Esophagus muscularis mucosa (tissue), 4 donors: Measurements from ENCODE around the gene KRT75. TPM values are rescaled to one million over a fixed set of nuclear protein-coding genes. Genes with fewer than 3 reads are reported as not detected.

Source experiments
- DNase-seq: peaks from one replicate; pipeline ENCODE4 v3.0.0-alpha.2; 2017; ENCODE audit errors: extremely low spot score
- H3K27ac ChIP-seq, 4 donors: fragments of 200-600 bp; sonication (generic); replicated peaks in 1 of 4; 1 replicate in 3 of 4; 2 replicates in 1 of 4; pipeline ENCODE4 v1.5.1; 2016 to 2019; ENCODE audit warnings: mild to moderate bottlenecking in 1 of 4
- H3K27me3 ChIP-seq, 4 donors: fragments of 200-600 bp; sonication (generic); one replicate each; pipeline versions ENCODE4 v1.5.1 to v1.6.0; 2016 to 2019
- H3K36me3 ChIP-seq, 4 donors: fragments of 200-600 bp; sonication (generic); one replicate each; pipeline ENCODE4 v1.5.1; 2016 to 2019
- H3K4me1 ChIP-seq, 4 donors: fragments of 200-600 bp; sonication (generic); one replicate each; pipeline ENCODE4 v1.5.1; 2016 to 2019
- H3K4me3 ChIP-seq, 4 donors: fragments of 200-600 bp; sonication (generic); 1 replicate in 2 of 4; 2 replicates in 2 of 4; pipeline ENCODE4 v1.5.1; 2016 to 2019; ENCODE audit warnings: mild to moderate bottlenecking in 4 of 4, moderate library complexity in 1 of 4
- H3K9me3 ChIP-seq, 4 donors: fragments of 200-600 bp; sonication (generic); 1 replicate in 3 of 4; 2 replicates in 1 of 4; pipeline ENCODE4 v1.5.1; 2016 to 2019
- EP300 ChIP-seq: sonication (generic); formaldehyde crosslinking; IDR thresholded peaks from one replicate; pipeline ENCODE4 v1.6.1; 2017; ENCODE audit warnings: antibody characterized with exemption
- POLR2A ChIP-seq: fragments of 450-650 bp; IDR thresholded peaks from one replicate; pipeline ENCODE4 v1.6.1; 2017; ENCODE audit warnings: antibody characterized with exemption, moderate library complexity, mild to moderate bottlenecking, low read depth
- POLR2AphosphoS5 ChIP-seq, 2 donors: sonication (generic); formaldehyde crosslinking; IDR thresholded peaks; one replicate each; pipeline ENCODE4 v1.6.1; 2017; ENCODE audit warnings: antibody characterized with exemption in 2 of 2
- WGBS: methylation state at CpG from one replicate; pipeline ENCODE4 v1.1.5; 2018; 5-methylcytosine and 5-hydroxymethylcytosine counted together
- intact Hi-C: fragments of 100-400 bp; cut with DNase I; formaldehyde crosslinking; loops from one replicate; pipeline ENCODE4 v1.15.1; 2023
- total RNA-seq, 4 donors: library from RNA; depleted of rRNA; stranded (reverse); fragments of >200 nt; gene quantifications; one replicate each; pipeline versions ENCODE4 v1.1.0 to v1.2.1, GENCODE V29; 2016
- TF ChIP-seq, protein P1 (sequence below), 3 experiments: fragments of 200-600 bp in 2 of 3; fragments of 450-650 bp in 1 of 3; sonication (generic) in 2 of 3; IDR thresholded peaks; one replicate each; pipeline ENCODE4 v1.5.1; 2017 to 2019; ENCODE audit warnings: antibody characterized with exemption in 3 of 3, mild to moderate bottlenecking in 2 of 3, moderate library complexity in 1 of 3

Gene KRT75
- total RNA-seq, 4 donors from 2014 or later: not detected

DNA sequence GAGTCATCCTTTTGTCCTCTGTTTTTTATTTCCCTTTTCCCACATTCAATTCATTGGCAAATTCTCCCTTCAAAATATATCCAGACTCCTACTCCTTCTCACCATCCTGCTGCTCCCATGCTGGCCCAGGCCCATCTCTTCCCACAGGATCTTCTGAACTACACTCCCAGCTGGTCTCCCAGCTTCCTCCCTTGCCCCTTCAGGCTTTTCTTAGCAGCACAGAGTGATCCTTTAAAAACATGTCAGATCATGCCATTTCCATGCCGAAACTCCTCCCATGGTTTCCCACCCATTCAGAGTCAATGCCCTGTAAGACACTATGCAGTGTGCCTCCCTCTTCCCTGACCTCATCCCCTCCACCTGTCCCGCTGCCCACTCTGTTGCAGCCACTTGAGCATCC is 46.3 kb downstream of the KRT75 start:
- 93% methylated on average over 2 of the region's 2 CpGs for WGBS
- Histone ChIP-seq H3K27ac (no peak overlapping the region), H3K9me3 (no peaks in the 10 kb centered on the region), H3K27me3 (peaks cover 0 to 14% (median 2%) of the 10 kb centered on the region in 4 donors), H3K4me3 (no peak overlapping the region), H3K36me3 (no peaks in the 10 kb centered on the region), H3K4me1 (peaks cover 2 to 12% (median 9%) of the 10 kb centered on the region in 4 donors)
- intact Hi-C loops: no loop called here
- TF ChIP-seq EP300 (no peak), POLR2A (no peak), POLR2AphosphoS5 (IDR thresholded peaks at IDR 0.05) (no peak)
- TF ChIP-seq, protein P1, sequence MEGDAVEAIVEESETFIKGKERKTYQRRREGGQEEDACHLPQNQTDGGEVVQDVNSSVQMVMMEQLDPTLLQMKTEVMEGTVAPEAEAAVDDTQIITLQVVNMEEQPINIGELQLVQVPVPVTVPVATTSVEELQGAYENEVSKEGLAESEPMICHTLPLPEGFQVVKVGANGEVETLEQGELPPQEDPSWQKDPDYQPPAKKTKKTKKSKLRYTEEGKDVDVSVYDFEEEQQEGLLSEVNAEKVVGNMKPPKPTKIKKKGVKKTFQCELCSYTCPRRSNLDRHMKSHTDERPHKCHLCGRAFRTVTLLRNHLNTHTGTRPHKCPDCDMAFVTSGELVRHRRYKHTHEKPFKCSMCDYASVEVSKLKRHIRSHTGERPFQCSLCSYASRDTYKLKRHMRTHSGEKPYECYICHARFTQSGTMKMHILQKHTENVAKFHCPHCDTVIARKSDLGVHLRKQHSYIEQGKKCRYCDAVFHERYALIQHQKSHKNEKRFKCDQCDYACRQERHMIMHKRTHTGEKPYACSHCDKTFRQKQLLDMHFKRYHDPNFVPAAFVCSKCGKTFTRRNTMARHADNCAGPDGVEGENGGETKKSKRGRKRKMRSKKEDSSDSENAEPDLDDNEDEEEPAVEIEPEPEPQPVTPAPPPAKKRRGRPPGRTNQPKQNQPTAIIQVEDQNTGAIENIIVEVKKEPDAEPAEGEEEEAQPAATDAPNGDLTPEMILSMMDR (IDR thresholded peaks at IDR 0.05): no peak
- DNase-seq: no peak

DNA sequence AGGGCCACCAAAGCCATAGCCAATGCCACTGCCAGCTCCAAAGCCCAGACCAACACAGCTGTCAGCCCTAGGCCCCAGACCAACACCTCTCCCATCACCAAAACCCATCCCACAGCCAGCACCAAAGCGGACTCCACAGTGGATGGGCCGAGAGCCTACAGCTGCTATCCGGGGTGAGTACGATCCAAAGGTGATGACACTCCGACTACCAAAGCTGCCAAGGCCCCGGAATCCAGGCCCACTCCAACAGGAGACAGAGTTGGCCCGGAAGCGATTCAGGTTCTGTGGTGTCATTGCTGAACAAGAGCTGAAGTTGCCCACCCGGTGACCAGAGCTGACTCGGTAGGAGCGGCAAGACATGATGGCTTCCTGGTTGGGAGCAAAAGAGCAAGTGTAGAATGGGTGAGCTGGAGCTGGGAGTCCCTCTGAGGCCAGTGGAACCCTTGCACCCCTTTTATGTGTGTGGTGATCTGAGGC is 48.9 kb downstream of the KRT75 start, which contains the start of gene KRT84:
Gene KRT84, minus strand, starts transcription at position 427 of the 477 bp plus-strand sequence. Its CDS starts 67 bp downstream, at position 360.
- Histone ChIP-seq H3K36me3 (no peaks in the 10 kb centered on the region), H3K27ac (no peak within 1 kb of the TSS), H3K4me1 (no peaks in the 10 kb centered on the region), H3K9me3 (no peaks in the 10 kb centered on the region), H3K4me3 (no peak within 1 kb of the TSS), H3K27me3 (peaks cover 0 to 14% (median 2%) of the 10 kb centered on the region in 4 donors)
- no peak for DNase-seq
- TF ChIP-seq, protein P1 (IDR thresholded peaks at IDR 0.05): no peak
- 90% methylated on average over 7 of the region's 11 CpGs for WGBS
- intact Hi-C loops: no loop called here

DNA sequence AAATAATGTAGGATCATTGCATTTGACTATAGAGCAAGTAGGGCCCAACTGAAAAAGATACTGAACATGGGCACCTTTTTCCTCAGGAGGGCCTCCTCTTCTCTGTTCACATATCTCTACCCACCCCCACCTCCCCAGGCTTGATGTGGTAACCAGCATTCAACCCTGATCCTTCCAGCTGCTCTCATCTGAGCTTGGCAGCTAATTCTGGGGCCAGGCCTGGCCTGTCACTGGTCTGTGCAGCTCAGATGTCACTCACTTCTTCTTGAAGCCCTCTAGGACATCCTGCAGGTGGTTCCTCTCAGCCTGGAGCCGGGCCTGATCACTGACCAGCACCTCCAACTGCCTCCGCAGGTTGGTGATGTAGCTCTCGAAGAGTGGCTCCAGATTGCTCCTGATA is 50.8 kb downstream of the KRT75 start:
- no peak overlapping the region for H3K4me3 ChIP-seq
- H3K36me3 ChIP-seq: no peaks in the 10 kb centered on the region
- intact Hi-C loops: no loop called here
- H3K4me1 ChIP-seq: no peaks in the 10 kb centered on the region
- TF ChIP-seq EP300 (no peak), POLR2AphosphoS5 (IDR thresholded peaks at IDR 0.05) (no peak), POLR2A (no peak)
- TF ChIP-seq, protein P1 (IDR thresholded peaks at IDR 0.05): no peak
- DNase-seq: no peak
- WGBS: 93% methylated on average over 3 of the region's 3 CpGs
- no peaks in the 10 kb centered on the region for H3K9me3 ChIP-seq
- H3K27ac ChIP-seq: no peak overlapping the region
- peaks cover 0 to 2% (median 0%) of the 10 kb centered on the region in 4 donors for H3K27me3 ChIP-seq

DNA sequence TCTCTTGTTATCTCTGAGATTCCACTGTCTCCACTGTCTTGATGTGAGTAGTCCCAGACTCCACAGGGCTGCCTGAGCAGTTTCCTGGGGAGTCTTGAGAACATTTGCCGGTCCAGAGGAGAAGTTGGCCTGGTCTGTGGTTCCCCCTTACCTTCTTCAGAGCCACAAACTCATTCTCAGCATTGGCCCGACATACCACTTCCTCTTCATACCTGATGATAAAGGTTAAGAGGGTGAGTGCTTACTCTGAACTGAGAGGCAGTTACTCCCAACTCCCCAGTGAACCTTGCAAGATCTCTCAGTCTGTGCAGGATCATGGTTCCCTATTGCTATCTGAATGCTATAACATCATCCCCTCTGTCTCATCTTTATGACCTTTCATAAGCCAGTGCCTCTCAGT is 51.3 kb downstream of the KRT75 start:
- Histone ChIP-seq H3K4me1 (no peaks in the 10 kb centered on the region), H3K27ac (no peak overlapping the region), H3K27me3 (peaks cover 0 to 4% (median 0%) of the 10 kb centered on the region in 4 donors), H3K9me3 (no peaks in the 10 kb centered on the region), H3K36me3 (no peaks in the 10 kb centered on the region), H3K4me3 (no peak overlapping the region)
- no peak for DNase-seq
- TF ChIP-seq POLR2AphosphoS5 (IDR thresholded peaks at IDR 0.05) (no peak), EP300 (no peak), POLR2A (no peak)
- TF ChIP-seq, protein P1 (IDR thresholded peaks at IDR 0.05): no peak
- intact Hi-C loops: no loop called here
- WGBS: 86% methylated on average over 2 of the region's 2 CpGs

DNA sequence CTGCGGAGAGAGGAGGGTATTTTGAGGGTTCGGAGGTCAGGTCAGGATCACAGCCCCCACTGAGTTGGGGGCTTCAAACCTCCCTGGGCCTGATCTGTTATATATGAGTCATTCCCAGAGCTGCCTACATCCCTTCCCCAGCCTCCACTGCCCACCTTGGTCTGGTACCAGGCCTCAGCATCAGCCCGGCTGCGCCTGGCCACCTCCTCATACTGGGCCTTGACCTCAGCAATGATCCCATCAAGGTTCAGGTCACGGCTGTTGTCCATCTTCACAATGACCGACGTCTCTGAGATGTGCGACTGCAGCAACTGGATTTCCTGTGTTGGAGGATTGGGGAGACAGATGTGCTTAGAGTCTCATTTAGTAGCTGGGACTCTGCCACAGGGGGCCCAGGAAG is 53.0 kb downstream of the KRT75 start:
- Histone ChIP-seq H3K27ac (no peak overlapping the region), H3K27me3 (peaks cover 0 to 9% (median 0%) of the 10 kb centered on the region in 4 donors), H3K36me3 (no peaks in the 10 kb centered on the region), H3K9me3 (no peaks in the 10 kb centered on the region), H3K4me3 (no peak overlapping the region), H3K4me1 (no peaks in the 10 kb centered on the region)
- intact Hi-C loops: no loop called here
- DNase-seq: no peak
- TF ChIP-seq, protein P1 (IDR thresholded peaks at IDR 0.05): no peak
- TF ChIP-seq POLR2AphosphoS5 (IDR thresholded peaks at IDR 0.05) (no peak), EP300 (no peak), POLR2A (no peak)
- 95% methylated on average over 8 of the region's 8 CpGs for WGBS
